ENCODE measurements around the gene SGO2.

- TF ChIP-seq CTCF (IDR thresholded peaks at IDR 0.05; ENCODE audit: insufficient read depth, low read depth, low read length) (no peak), EZH2 (IDR thresholded peaks at IDR 0.05; ENCODE audit: insufficient read depth, low read length) (no peak)
Observed at GRCh38 chr2:200528228-200528627, 2.2 kb downstream of the SGO2 start.
